GDM1 (cell line): ENCODE results near the gene CNGA4.
"Not testable (repeated sequence)": the region's sequence is repeated elsewhere in the genome, so short reads cannot be mapped to it uniquely, and the experiment has no call there.

Experiments used
- DNase-seq: peaks from one replicate; lab custom pipeline; 2025; lab: John Stamatoyannopoulos, UW

Gene CNGA4

DNA sequence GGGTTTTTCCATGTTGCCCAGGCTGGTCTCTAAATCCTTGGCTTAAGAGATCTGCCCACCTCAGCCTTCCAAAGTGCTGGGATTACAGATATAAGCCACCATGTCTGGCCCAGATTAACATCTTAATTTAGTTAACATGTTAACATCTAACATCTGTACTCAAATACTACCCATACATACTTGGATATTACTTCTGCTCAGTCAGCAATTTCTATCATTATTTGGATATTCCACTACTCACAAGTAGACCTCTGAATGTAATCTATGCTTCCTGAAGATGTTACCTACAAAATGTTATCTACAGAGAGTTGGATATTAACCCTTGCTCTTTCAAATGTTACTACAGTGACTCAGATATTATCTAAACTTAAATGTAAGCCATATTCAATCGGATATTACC is 24.8 kb downstream of the CNGA4 start:
- no peak for DNase-seq

DNA sequence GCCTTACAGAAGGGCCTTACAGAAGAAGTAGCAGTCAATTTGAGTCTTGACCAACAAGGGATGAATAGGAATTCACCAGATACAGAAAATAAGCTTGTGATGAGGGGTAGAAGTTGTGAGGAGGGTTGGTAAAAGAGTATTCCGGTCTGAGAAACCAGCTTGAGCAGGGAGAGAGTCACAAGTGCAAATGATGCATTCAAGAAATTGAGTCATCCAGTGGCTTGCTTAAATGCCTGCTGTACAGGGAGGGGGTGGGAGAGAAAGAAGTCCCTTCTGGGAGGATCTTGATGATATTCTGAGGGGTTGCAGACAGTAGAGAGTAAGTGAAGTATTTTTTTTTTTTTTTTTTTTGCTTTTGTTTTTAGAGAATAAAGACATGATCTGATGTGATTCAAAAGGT is 29.9 kb downstream of the CNGA4 start:
- DNase-seq = no peak

DNA sequence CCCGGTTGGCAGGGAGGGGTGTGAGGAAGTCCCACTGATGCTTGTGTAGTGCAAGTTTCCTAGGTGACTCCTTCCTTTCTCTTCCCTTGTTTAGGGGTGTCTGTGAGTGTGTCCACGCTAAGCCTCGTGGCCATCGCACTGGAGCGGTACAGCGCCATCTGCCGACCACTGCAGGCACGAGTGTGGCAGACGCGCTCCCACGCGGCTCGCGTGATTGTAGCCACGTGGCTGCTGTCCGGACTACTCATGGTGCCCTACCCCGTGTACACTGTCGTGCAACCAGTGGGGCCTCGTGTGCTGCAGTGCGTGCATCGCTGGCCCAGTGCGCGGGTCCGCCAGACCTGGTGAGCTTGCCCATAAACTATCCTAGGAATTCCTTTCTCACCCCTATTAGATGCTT is 31.1 kb downstream of the CNGA4 start:
- no peak for DNase-seq

GRCh38 chr11:6270584-6271246 is 31.8 kb downstream of the CNGA4 start:
- DNase-seq = no peak

DNA sequence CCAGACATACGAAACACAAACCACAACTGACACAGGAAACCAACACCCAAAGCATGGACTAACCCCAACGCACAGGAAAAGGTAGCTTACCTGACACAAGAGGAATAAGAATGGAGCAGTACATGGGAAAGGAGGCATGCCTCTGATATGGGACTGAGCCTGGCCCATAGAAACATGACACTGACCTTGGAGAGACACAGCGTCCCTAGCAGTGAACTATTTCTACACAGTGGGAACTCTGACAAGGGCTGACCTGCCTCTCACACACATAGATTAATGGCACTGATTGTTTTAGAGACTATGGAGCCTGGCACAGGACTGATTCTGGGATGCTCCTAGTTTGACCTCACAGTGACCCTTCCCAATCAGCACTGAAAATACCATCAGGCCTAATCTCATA is 32.7 kb downstream of the CNGA4 start:
- no peak for DNase-seq

DNA sequence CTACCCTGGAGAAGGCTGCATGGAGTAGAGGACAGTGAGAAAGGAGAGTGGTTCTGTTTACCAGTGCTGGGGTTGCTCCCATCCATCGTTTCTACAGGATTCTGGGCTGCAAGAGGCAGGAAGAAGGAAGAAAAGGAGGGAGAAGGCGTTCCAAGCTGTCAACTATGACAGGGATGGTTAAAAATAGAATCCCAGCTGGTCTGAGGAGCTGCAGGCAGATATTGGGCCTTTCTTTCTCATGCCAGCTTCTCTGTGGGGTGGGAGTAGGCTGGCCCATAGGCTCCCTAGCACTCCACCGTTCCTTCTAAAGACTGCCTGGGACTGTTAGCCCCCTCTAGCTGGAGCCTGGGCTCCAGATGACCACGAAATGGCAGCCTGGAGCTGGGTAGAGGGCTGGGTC is 34.3 kb downstream of the CNGA4 start:
- no peak for DNase-seq

GRCh38 chr11:6280809-6281208 is 41.9 kb downstream of the CNGA4 start:
- DNase-seq = not testable (repeated sequence)

GRCh38 chr11:6283453-6284023 is 44.6 kb downstream of the CNGA4 start:
- no peak for DNase-seq

DNA sequence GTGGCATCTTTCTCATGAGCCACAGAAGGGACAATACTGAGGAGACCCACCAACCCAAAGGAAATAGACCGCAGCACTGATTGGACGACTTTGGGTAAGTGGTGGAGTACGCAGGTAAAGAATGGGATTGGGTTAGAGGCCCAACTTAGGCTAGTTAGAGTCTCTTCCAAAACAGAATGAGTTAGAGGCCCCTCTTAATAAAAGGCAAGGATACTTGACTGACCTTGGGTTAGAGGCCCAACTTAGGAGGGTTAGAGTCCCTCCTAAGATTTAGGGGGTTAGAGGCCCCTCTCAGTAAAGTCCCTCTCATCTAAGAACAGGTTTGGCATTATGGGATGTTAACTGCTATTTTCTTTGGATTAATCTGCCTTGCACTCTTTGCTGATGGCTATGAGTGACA is 45.4 kb downstream of the CNGA4 start:
- DNase-seq = no peak

GRCh38 chr11:6285019-6285418 is 46.1 kb downstream of the CNGA4 start:
- DNase-seq = no peak
